Activated T-helper 17 cell treated with anti-CD3 and anti-CD28 coated beads, Interleukin-2, amount 50 U/mL, for 72 hours (primary cell): ENCODE data around the gene NTRK1. TPM values are rescaled to one million over a fixed set of nuclear protein-coding genes. Genes with fewer than 3 reads are reported as not detected.

ENCODE experiments used
- ATAC-seq: fragments of 150-1000 bp; cut with Tn5 transposase; replicated peaks from 2 replicates; pipeline ENCODE4 v1.10.0; 2021; ENCODE audit warnings: mild to moderate bottlenecking, moderate library complexity
- H3K27ac Mint-ChIP-seq: one replicate; pipeline ENCODE4 v1.8.0; 2022; ENCODE audit warnings: mixed read lengths
- H3K27me3 Mint-ChIP-seq: one replicate; pipeline ENCODE4 v1.8.0; 2022; ENCODE audit warnings: mixed read lengths
- H3K36me3 Mint-ChIP-seq: one replicate; pipeline ENCODE4 v1.8.0; 2022; ENCODE audit warnings: low read depth, mild to moderate bottlenecking, mixed read lengths
- H3K4me1 Mint-ChIP-seq: one replicate; pipeline ENCODE4 v1.8.0; 2022; ENCODE audit warnings: mixed read lengths
- H3K4me3 Mint-ChIP-seq: one replicate; pipeline ENCODE4 v1.8.0; 2022; ENCODE audit warnings: mild to moderate bottlenecking, mixed read lengths
- H3K9me3 Mint-ChIP-seq: one replicate; pipeline ENCODE4 v1.8.0; 2022; ENCODE audit warnings: mixed read lengths
- total RNA-seq, 2 donors: library from RNA; stranded (reverse); gene quantifications; one replicate each; pipeline ENCODE4 v1.2.3, GENCODE V29; 2022

Gene NTRK1
- total RNA-seq, 2 donors from 2014 or later = 2.5 to 13.3 TPM

DNA sequence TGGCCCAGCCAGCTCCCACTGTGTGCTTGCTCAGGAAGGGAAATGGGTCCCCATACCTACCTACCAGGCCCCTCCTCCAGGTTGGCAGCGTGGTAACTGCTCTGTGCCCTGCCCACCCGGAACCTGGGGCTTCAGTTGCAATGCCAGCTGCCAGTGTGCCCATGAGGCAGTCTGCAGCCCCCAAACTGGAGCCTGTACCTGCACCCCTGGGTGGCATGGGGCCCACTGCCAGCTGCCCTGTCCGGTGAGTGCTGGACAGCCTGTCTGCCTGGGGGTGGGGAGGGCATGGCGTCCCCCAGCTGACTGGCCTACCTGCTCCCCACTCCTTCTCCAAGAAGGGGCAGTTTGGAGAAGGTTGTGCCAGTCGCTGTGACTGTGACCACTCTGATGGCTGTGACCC lies 49.0 kb downstream of the NTRK1 start:
- H3K4me1 Mint-ChIP-seq = no peaks in the 10 kb centered on the region
- no peak for ATAC-seq
- no peaks in the 10 kb centered on the region for H3K9me3 Mint-ChIP-seq
- no peak overlapping the region for H3K4me3 Mint-ChIP-seq
- H3K27me3 Mint-ChIP-seq = peaks cover 29% of the 10 kb centered on the region
- H3K27ac Mint-ChIP-seq = no peak overlapping the region
- H3K36me3 Mint-ChIP-seq = no peaks in the 10 kb centered on the region

DNA sequence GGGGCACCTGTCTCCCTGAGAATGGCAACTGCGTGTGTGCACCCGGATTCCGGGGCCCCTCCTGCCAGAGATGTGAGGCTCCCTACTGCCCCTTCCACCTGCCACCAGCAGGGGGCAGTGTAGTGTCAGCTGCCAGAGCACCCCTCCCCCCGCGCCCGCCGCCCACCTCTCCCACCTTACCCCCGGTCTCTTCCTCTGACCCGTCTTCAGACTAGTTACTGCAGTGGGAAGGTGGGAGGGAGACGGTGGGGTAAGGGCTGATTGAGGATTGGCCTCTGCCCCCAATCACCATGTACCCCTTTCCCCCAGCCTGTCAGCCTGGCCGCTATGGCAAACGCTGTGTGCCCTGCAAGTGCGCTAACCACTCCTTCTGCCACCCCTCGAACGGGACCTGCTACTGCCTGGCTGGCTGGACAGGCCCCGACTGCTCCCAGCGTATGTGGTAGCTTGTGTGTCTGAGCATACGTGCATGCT lies 49.7 kb downstream of the NTRK1 start:
- no peak overlapping the region for H3K4me3 Mint-ChIP-seq
- no peaks in the 10 kb centered on the region for H3K9me3 Mint-ChIP-seq
- peak; percentile 52 for ATAC-seq
- no peaks in the 10 kb centered on the region for H3K4me1 Mint-ChIP-seq
- H3K36me3 Mint-ChIP-seq = no peaks in the 10 kb centered on the region
- H3K27ac Mint-ChIP-seq = no peak overlapping the region
- H3K27me3 Mint-ChIP-seq = peaks cover 36% of the 10 kb centered on the region

DNA sequence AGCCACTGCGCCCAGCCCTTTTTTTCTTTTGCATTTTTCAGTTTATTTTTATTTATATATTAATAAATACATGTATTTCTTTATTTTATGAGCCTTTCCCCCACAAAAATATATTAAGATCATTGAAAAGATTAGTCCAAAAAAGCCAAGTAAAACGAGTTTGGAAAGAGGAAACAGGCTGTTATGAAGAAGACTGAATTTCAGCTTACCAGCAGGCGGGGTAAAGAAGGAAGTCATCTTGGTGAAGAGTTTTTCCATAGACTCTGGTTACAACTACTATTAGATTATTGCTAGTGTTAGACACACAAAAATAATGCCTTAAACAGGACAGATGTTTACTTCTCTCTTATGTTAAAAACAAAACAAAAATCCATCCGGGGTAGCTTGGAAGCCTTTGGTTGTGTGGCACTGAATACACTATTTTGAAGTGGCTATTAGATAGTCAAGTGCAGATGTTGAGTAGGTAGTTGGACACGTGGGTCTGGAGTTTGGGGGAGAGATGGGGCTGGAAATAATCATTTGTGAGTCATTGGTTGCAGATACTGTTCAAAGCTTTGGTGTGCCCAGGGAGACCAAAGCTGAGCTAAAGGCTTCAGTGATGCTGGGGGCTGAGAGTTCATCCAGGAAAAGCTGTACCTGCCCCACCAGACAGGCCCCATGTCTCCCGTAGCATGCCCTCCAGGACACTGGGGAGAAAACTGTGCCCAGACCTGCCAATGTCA lies 51.1 kb downstream of the NTRK1 start:
- no peak for ATAC-seq
- Mint-ChIP-seq H3K4me1 (no peaks in the 10 kb centered on the region), H3K27me3 (peaks cover 33% of the 10 kb centered on the region), H3K27ac (no peak overlapping the region), H3K9me3 (no peaks in the 10 kb centered on the region), H3K4me3 (no peak overlapping the region), H3K36me3 (no peaks in the 10 kb centered on the region)

DNA sequence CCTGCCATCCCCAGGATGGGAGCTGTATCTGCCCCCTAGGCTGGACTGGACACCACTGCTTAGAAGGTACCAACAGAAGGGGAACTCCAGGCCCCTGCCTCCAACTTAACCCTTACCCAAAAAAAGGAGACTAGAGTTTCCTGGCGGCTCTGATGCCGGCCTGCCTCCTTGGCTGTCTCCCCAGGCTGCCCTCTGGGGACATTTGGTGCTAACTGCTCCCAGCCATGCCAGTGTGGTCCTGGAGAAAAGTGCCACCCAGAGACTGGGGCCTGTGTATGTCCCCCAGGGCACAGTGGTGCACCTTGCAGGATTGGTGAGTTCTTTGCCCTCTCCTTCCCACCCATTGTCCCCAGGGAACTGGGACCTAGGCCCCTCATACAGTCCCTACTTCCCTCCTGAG lies 51.6 kb downstream of the NTRK1 start:
- Mint-ChIP-seq H3K4me3 (no peak overlapping the region), H3K9me3 (no peaks in the 10 kb centered on the region), H3K4me1 (no peaks in the 10 kb centered on the region), H3K27ac (no peak overlapping the region), H3K27me3 (peaks cover 33% of the 10 kb centered on the region), H3K36me3 (no peaks in the 10 kb centered on the region)
- no peak for ATAC-seq

- Mint-ChIP-seq H3K4me1 (no peaks in the 10 kb centered on the region), H3K9me3 (no peaks in the 10 kb centered on the region), H3K27ac (no peak overlapping the region), H3K36me3 (no peaks in the 10 kb centered on the region), H3K4me3 (no peak overlapping the region), H3K27me3 (peaks cover 36% of the 10 kb centered on the region)
- ATAC-seq = no peak
These were observed 52.5 kb downstream of the NTRK1 start for GRCh38 chr1:156912861-156913808.

GRCh38 chr1:156913809-156914387 lies 53.2 kb downstream of the NTRK1 start:
- H3K27ac Mint-ChIP-seq = no peak overlapping the region
- no peaks in the 10 kb centered on the region for H3K36me3 Mint-ChIP-seq
- H3K4me1 Mint-ChIP-seq = no peaks in the 10 kb centered on the region
- no peaks in the 10 kb centered on the region for H3K9me3 Mint-ChIP-seq
- no peak overlapping the region for H3K4me3 Mint-ChIP-seq
- ATAC-seq = no peak
- H3K27me3 Mint-ChIP-seq = peaks cover 38% of the 10 kb centered on the region

DNA sequence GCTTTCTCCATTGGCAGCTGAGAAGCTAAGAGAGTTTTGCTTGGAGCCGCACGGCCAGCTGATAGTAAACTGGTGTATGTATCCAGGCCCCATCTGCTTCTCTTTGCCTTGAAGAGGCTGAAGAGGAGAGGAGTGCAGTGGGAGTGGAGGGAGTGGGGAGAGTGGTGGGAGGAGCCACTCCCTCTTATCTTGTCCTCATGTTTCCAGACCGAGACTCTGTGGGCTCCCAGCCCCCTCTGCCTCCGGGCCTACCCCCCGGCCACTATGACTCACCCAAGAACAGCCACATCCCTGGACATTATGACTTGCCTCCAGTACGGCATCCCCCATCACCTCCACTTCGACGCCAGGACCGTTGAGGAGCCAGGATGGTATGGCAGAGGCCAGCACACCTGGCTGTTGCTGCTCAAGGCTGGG lies 53.8 kb downstream of the NTRK1 start:
- H3K36me3 Mint-ChIP-seq = no peaks in the 10 kb centered on the region
- peak; percentile 28 for ATAC-seq
- H3K9me3 Mint-ChIP-seq = no peaks in the 10 kb centered on the region
- no peak overlapping the region for H3K27ac Mint-ChIP-seq
- peaks cover 42% of the 10 kb centered on the region for H3K27me3 Mint-ChIP-seq
- no peaks in the 10 kb centered on the region for H3K4me1 Mint-ChIP-seq
- H3K4me3 Mint-ChIP-seq = no peak overlapping the region

DNA sequence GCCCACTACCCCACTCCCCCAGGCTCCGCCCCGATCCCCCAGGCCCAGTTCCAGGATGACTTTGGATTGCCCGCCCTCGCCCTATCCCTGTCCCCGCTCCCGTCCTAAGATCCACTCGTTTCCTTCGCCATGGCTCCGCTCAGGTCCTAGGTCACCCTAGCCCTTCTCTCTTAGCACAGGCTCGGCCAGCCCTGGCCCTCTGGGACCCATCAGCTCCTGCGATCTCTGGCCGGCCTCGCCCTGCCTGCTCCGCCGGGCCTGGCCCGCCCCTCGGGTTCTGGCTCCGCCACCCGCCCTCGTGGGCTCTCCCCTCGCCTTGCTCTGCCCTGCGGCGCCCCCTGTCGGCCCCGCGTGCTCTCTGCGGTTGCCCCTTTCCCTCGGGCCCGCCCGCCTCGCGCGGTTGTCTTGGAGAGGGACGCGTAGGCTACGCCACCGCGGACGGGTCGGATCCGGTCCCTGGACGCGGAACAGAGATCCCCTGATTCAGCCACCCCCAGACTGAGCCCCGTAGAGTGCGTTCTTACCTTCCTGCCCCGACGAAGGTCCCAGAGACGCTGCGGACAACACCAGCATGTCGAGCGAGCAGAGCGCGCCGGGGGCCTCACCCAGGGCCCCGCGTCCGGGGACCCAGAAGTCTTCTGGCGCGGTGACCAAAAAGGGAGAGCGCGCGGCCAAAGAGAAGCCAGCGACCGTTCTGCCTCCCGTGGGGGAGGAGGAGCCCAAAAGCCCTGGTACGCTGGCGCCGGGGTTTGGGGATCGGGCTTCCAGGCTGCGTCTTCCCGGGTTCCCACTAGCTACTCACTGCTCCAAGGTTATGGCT lies 59.8 kb downstream of the NTRK1 start, which contains the start of gene LRRC71:
LRRC71 (plus strand) TSS at position 400 of the 820 bp plus-strand sequence; CDS start at position 572, 172 bp downstream.
- H3K36me3 Mint-ChIP-seq = no peaks in the 10 kb centered on the region
- H3K4me1 Mint-ChIP-seq = peaks cover 3% of the 10 kb centered on the region
- H3K27me3 Mint-ChIP-seq = peaks cover 51% of the 10 kb centered on the region
- peak; percentile 80 for ATAC-seq
- H3K9me3 Mint-ChIP-seq = no peaks in the 10 kb centered on the region
- no peak within 1 kb of the TSS for H3K27ac Mint-ChIP-seq
- H3K4me3 Mint-ChIP-seq = no peak within 1 kb of the TSS

GRCh38 chr1:156921053-156921529 lies 60.4 kb downstream of the NTRK1 start:
- Mint-ChIP-seq H3K4me1 (peaks cover 8% of the 10 kb centered on the region), H3K4me3 (no peak overlapping the region), H3K27ac (no peak overlapping the region), H3K9me3 (no peaks in the 10 kb centered on the region), H3K27me3 (peaks cover 53% of the 10 kb centered on the region), H3K36me3 (no peaks in the 10 kb centered on the region)
- ATAC-seq = no peak

DNA sequence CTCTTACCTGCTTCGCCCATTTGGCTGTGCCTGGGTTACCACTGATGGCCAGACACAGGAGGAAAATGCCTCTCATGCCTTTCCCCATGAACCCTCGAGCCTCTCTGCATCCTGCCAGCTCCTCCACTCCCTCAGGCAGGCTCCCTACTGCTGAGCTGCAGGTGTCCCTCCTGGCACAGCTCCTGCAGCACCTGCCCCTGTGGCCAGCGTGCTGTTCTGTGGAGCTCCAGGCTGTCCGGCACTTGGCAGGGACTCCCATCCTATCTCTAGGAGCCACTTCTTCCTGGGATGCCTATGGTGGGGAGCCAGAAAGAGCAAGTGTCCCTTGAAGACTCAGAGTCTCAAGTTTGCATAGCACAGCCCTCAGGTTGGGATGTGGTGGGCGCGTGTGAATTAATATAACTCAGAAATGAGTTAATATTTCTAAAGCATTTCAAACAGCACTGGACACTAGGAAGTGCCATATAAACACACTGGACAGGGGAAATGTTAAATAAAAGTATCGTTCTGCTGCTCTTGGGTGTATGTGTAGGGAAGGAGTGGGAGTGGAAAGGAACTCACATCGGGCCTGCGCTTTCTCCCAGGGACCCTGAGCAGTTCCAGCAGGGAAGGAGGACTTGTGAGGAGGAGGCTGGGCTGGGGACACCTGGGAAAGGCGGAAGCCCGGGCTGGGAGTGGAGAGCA lies 62.5 kb downstream of the NTRK1 start:
- no peaks in the 10 kb centered on the region for H3K36me3 Mint-ChIP-seq
- no peak overlapping the region for H3K27ac Mint-ChIP-seq
- H3K4me1 Mint-ChIP-seq = peaks cover 8% of the 10 kb centered on the region
- H3K4me3 Mint-ChIP-seq = peak overlapping the region; percentile 33
- H3K9me3 Mint-ChIP-seq = no peaks in the 10 kb centered on the region
- peaks cover 57% of the 10 kb centered on the region for H3K27me3 Mint-ChIP-seq
- no peak for ATAC-seq

GRCh38 chr1:156923670-156924477 lies 63.2 kb downstream of the NTRK1 start:
- Mint-ChIP-seq H3K27ac (no peak overlapping the region), H3K4me1 (peaks cover 8% of the 10 kb centered on the region), H3K9me3 (no peaks in the 10 kb centered on the region), H3K27me3 (peaks cover 57% of the 10 kb centered on the region), H3K4me3 (peak overlapping the region; percentile 33), H3K36me3 (no peaks in the 10 kb centered on the region)
- ATAC-seq = no peak

- Mint-ChIP-seq H3K9me3 (no peaks in the 10 kb centered on the region), H3K4me1 (peaks cover 8% of the 10 kb centered on the region), H3K27ac (no peak overlapping the region), H3K36me3 (no peaks in the 10 kb centered on the region), H3K27me3 (peaks cover 60% of the 10 kb centered on the region), H3K4me3 (no peak overlapping the region)
- ATAC-seq = no peak
These were observed 64.0 kb downstream of the NTRK1 start for GRCh38 chr1:156924478-156925153.
